SK-N-SH treated with all-trans-retinoic acid at 6 μM for 48 hours (cell line): Measurements from ENCODE around the gene BEND6.

Experiments used
- ARNTL ChIP-seq: fragments of 450-650 bp; formaldehyde crosslinking; IDR thresholded peaks from 2 replicates; pipeline ENCODE4 v1.5.0; 2020; ENCODE audit warnings: low read depth, mild to moderate bottlenecking, moderate library complexity, borderline replicate concordance
- BACH2 ChIP-seq: fragments of 250-450 bp; sonication (Bioruptor Pico); IDR thresholded peaks from 2 replicates; pipeline ENCODE4 v1.9.0; 2021; ENCODE audit warnings: mild to moderate bottlenecking, borderline replicate concordance
- CSDC2 ChIP-seq: fragments of 250-450 bp; sonication (Bioruptor Pico); IDR thresholded peaks from 2 replicates; pipeline ENCODE4 v1.5.0; 2020; ENCODE audit warnings: mild to moderate bottlenecking, moderate library complexity
- ESRRG ChIP-seq: fragments of 250-450 bp; sonication (Bioruptor Pico); IDR thresholded peaks from 2 replicates; pipeline ENCODE4 v1.6.1; 2021; ENCODE audit warnings: mild to moderate bottlenecking
- GLIS3 ChIP-seq: fragments of 250-450 bp; sonication (Bioruptor Pico); IDR thresholded peaks from 2 replicates; pipeline ENCODE4 v1.5.0; 2020; ENCODE audit warnings: mild to moderate bottlenecking, moderate library complexity
- OSR1 ChIP-seq: fragments of 250-450 bp; sonication (Bioruptor Pico); IDR thresholded peaks from 2 replicates; pipeline ENCODE4 v1.8.0; 2022; ENCODE audit warnings: moderate library complexity, mild to moderate bottlenecking, inconsistent platforms
- ZFP3 ChIP-seq: fragments of 250-450 bp; sonication (Bioruptor Pico); IDR thresholded peaks from 2 replicates; pipeline ENCODE4 v1.5.0; 2020; ENCODE audit warnings: mild to moderate bottlenecking, moderate library complexity
- ZFP30 ChIP-seq: fragments of 450-650 bp; formaldehyde crosslinking; IDR thresholded peaks from 2 replicates; pipeline ENCODE4 v1.5.0; 2022; ENCODE audit warnings: mild to moderate bottlenecking, moderate library complexity
- ZNF565 ChIP-seq: fragments of 450-650 bp; formaldehyde crosslinking; conservative IDR thresholded peaks from 2 replicates; pipeline ENCODE4 v1.5.0; 2020; ENCODE audit warnings: low read depth, mild to moderate bottlenecking, moderate library complexity
- ZNF70 ChIP-seq: fragments of 450-650 bp; formaldehyde crosslinking; IDR thresholded peaks from 2 replicates; pipeline ENCODE4 v1.5.0; 2020; ENCODE audit warnings: mild to moderate bottlenecking, moderate library complexity
- TF ChIP-seq, protein P1 (sequence below): fragments of 250-450 bp; sonication (Bioruptor Pico); IDR thresholded peaks from 2 replicates; pipeline ENCODE4 v1.8.0; 2020; ENCODE audit warnings: mild to moderate bottlenecking, moderate library complexity, borderline replicate concordance
- TF ChIP-seq, protein P2 (sequence below): fragments of 250-450 bp; sonication (Bioruptor Pico); IDR thresholded peaks from 2 replicates; pipeline ENCODE4 v1.8.0; 2021; ENCODE audit warnings: low read depth, mild to moderate bottlenecking, moderate library complexity, borderline replicate concordance
- TF ChIP-seq, protein P3 (sequence below): fragments of 250-450 bp; sonication (Bioruptor Pico); IDR thresholded peaks from 2 replicates; pipeline ENCODE4 v1.5.1; 2021; ENCODE audit warnings: mild to moderate bottlenecking, moderate library complexity
- TF ChIP-seq, protein P4 (sequence below): fragments of 250-450 bp; sonication (Bioruptor Pico); IDR thresholded peaks from 2 replicates; pipeline ENCODE4 v1.5.1; 2020; ENCODE audit warnings: low read depth, mild to moderate bottlenecking, moderate library complexity

DNA sequence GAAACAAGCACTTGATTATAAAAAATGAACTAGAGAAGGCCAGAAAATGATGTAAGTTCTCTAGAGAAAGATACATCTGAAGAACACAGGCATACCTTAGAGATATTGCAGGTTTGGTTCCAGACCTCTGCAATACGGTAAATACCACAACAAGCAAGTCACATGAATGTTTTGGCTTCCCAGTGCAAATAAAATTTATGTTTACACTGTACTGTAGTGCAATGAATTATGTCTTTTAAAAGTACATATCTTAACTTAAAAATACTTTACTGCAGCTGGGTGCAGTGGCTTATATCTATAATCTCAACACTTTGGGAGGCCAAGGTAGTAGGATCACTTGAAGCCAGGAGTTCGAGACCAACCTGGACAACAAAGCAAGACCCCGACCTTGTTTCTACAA, 80.6 kb downstream of the BEND6 start:
- no peak for TF ChIP-seq BACH2 (CRISPR knock-in tag)
- TF ChIP-seq ZNF565 (CRISPR knock-in tag), result no peak
- no peak for TF ChIP-seq ZFP30 (CRISPR knock-in tag)
- TF ChIP-seq ESRRG (CRISPR knock-in tag), result no peak
- TF ChIP-seq OSR1 (CRISPR knock-in tag), result no peak
- TF ChIP-seq, protein P1, sequence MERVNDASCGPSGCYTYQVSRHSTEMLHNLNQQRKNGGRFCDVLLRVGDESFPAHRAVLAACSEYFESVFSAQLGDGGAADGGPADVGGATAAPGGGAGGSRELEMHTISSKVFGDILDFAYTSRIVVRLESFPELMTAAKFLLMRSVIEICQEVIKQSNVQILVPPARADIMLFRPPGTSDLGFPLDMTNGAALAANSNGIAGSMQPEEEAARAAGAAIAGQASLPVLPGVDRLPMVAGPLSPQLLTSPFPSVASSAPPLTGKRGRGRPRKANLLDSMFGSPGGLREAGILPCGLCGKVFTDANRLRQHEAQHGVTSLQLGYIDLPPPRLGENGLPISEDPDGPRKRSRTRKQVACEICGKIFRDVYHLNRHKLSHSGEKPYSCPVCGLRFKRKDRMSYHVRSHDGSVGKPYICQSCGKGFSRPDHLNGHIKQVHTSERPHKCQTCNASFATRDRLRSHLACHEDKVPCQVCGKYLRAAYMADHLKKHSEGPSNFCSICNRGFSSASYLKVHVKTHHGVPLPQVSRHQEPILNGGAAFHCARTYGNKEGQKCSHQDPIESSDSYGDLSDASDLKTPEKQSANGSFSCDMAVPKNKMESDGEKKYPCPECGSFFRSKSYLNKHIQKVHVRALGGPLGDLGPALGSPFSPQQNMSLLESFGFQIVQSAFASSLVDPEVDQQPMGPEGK (CRISPR knock-in tag), result no peak
- TF ChIP-seq ZNF70 (CRISPR knock-in tag), result no peak
- TF ChIP-seq, protein P2, sequence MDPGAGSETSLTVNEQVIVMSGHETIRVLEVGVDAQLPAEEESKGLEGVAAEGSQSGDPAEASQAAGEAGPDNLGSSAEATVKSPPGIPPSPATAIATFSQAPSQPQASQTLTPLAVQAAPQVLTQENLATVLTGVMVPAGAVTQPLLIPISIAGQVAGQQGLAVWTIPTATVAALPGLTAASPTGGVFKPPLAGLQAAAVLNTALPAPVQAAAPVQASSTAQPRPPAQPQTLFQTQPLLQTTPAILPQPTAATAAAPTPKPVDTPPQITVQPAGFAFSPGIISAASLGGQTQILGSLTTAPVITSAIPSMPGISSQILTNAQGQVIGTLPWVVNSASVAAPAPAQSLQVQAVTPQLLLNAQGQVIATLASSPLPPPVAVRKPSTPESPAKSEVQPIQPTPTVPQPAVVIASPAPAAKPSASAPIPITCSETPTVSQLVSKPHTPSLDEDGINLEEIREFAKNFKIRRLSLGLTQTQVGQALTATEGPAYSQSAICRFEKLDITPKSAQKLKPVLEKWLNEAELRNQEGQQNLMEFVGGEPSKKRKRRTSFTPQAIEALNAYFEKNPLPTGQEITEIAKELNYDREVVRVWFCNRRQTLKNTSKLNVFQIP, result no peak
- no peak for TF ChIP-seq ARNTL (CRISPR knock-in tag)
- TF ChIP-seq, protein P3, sequence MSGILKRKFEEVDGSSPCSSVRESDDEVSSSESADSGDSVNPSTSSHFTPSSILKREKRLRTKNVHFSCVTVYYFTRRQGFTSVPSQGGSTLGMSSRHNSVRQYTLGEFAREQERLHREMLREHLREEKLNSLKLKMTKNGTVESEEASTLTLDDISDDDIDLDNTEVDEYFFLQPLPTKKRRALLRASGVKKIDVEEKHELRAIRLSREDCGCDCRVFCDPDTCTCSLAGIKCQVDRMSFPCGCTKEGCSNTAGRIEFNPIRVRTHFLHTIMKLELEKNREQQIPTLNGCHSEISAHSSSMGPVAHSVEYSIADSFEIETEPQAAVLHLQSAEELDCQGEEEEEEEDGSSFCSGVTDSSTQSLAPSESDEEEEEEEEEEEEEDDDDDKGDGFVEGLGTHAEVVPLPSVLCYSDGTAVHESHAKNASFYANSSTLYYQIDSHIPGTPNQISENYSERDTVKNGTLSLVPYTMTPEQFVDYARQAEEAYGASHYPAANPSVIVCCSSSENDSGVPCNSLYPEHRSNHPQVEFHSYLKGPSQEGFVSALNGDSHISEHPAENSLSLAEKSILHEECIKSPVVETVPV, result no peak
- no peak for TF ChIP-seq GLIS3 (CRISPR knock-in tag)
- no peak for TF ChIP-seq CSDC2
- no peak for TF ChIP-seq ZFP3 (CRISPR knock-in tag)
- TF ChIP-seq, protein P4, sequence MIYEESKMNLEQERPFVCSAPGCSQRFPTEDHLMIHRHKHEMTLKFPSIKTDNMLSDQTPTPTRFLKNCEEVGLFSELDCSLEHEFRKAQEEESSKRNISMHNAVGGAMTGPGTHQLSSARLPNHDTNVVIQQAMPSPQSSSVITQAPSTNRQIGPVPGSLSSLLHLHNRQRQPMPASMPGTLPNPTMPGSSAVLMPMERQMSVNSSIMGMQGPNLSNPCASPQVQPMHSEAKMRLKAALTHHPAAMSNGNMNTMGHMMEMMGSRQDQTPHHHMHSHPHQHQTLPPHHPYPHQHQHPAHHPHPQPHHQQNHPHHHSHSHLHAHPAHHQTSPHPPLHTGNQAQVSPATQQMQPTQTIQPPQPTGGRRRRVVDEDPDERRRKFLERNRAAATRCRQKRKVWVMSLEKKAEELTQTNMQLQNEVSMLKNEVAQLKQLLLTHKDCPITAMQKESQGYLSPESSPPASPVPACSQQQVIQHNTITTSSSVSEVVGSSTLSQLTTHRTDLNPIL (CRISPR knock-in tag), result no peak
